GM18498 (cell line): ENCODE results near the gene B4GALT5.

ENCODE experiments used
- ATAC-seq: cut with Tn5 transposase; IDR thresholded peaks from one replicate; pipeline ENCODE4 v1.9.1; 2021; ENCODE audit warnings: mild to moderate bottlenecking, moderate library complexity; ENCODE audit not compliant: unreplicated experiment

The B4GALT5 gene

GRCh38 chr20:49660912-49661311 is 52.8 kb downstream of the B4GALT5 start:
- no peak for ATAC-seq

DNA sequence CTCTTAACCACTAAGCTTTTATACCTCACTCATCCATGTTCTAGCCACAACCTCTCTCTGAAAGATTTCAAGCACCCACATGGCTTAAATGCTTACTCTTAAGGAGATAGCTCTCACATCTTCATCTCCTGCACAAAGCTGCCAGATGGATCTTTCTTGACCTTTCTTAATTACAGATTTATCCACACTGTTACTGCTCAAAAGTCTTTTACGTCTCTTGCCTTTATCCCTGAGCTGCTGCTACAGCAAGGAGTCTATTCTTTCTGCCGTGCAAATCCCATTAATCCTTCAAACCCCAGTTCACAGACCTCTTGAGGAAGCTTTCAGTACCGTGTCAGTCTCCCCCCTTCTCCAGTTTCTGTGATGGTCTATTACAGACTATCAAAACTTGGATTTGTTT is 54.6 kb downstream of the B4GALT5 start:
- no peak for ATAC-seq

- ATAC-seq, result no peak
These were observed 55.2 kb downstream of the B4GALT5 start for GRCh38 chr20:49658508-49658907.

DNA sequence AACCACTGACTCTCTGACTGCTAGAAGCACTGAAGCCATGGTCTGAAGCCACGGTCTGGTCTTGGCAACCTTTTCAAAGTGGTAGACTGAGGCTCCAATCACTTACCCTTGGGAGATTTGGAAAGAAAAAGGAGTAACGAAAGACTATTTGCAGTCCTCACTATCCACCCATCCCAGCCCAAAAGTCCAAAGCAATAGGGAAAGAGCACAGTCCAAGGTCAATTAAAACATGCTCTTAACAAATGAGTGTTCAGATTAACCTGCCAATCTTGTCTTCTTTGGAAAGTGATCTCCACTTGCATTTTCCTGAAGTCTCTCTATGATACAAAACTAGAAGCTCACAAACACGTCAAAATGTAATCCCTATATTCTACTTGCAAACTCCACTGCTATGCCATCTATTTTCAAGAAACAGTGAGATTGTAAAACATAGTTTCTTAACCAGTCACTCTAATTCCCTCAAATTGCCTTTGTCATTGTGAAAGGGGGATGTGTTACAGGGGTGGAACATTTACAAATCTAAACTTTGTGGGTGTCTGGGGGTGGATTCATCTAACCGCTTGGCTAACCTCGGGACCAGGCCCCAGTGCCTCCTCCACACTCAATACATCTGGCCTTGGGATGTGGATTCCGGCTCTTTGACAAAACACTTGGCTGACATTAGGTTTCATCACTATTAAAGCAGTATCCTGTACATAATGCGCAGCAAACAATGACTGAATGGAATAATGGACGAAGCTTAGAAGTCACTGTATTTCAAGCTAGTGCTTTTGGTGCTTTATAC is 56.4 kb downstream of the B4GALT5 start:
- no peak for ATAC-seq

GRCh38 chr20:49656304-49656703 is 57.4 kb downstream of the B4GALT5 start:
- ATAC-seq, result no peak

DNA sequence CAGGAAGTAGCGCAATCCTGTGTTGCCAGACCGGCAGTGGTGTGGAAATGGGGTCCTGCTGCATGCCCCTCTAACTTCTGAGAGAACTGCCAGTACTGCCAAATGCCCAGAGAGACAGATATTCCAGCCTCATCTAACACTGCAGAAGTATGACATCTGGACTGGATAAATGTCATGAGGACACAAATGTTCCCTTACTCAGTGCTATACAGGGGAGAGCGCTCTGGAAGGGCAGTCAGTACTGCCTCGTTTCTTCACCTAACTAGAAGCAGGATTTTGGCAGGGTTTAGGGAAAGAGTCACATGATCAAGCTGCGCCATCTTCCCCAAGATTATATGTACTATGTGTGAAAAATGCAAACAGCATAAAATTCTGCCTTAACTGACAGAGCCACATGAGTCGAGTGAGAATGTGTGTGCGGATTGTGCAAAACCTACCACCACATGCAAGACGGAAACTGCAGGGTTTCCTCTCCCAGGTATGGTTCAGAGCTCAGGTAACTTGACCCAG is 59.7 kb downstream of the B4GALT5 start:
- no peak for ATAC-seq

DNA sequence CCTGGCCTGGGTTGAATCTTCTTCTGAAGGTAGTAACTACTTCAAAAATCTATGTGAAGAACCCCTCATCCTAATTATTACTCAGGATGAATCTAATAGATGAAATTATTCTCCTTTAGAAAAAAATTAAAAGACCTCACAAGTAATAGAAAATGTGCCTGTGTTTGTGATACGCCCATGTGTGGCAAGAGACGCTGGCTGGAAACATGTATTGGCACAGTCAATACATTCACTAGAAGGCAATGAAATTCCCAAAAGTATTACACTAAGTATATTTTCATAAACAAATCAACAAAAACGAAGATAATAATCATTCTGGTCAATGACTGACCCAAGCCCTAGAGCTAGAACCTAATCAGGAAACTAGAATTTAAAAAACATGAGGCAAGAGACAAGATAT is 64.0 kb downstream of the B4GALT5 start:
- no peak for ATAC-seq

- ATAC-seq, result no peak
These were observed 66.1 kb downstream of the B4GALT5 start for GRCh38 chr20:49647550-49647949.

GRCh38 chr20:49646528-49646927 is 67.2 kb downstream of the B4GALT5 start:
- ATAC-seq, result no peak

DNA sequence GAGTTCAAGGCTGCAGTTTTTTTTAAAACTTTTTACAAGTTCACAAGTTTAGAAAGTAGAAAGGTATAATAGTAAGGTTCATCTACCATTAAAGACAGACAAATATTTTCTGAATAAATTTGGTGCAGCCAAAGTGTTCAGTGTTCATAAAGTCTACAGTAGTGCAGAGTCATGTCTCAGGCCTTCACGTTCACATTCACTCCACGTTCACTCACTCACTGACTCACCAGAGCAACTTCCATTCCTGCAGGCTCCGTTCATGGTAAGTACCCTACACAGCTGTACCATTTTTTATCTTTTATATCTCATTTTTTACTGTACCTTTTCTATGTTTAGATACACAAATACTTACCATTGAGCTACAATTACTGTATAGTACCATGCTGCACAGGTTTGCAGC is 67.6 kb downstream of the B4GALT5 start:
- ATAC-seq, result no peak

GRCh38 chr20:49644980-49645565 is 68.6 kb downstream of the B4GALT5 start:
- ATAC-seq, result no peak

GRCh38 chr20:49642816-49643215 is 70.9 kb downstream of the B4GALT5 start:
- ATAC-seq, result no peak

GRCh38 chr20:49641683-49642656 is 71.7 kb downstream of the B4GALT5 start:
- no peak for ATAC-seq

GRCh38 chr20:49637046-49637637 is 76.5 kb downstream of the B4GALT5 start:
- no peak for ATAC-seq

DNA sequence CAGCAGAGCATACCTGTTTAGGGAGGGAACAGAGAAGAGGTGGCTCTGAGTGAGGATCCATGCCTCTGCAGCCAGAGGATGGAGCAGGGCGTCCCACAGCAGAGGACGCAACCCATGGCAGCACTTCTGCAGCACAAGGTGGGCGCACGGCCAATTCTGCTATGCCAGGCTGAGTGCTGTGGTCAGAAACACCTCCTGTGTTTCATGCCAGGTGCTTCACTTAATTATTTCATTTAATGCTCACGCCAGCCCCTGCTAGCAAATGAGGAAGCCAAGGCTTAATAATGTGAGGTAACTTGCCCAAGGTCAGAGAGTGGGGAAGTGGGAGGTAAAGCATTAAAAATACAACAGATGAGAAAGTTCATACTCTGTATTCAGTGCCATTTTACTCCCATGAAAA is 77.2 kb downstream of the B4GALT5 start:
- no peak for ATAC-seq

- ATAC-seq, result no peak
These were observed 77.8 kb downstream of the B4GALT5 start for GRCh38 chr20:49635866-49636265.

- ATAC-seq, result no peak
These were observed 78.5 kb downstream of the B4GALT5 start for GRCh38 chr20:49635166-49635565.

- no peak for ATAC-seq
These were observed 79.6 kb downstream of the B4GALT5 start for GRCh38 chr20:49634116-49634515.

DNA sequence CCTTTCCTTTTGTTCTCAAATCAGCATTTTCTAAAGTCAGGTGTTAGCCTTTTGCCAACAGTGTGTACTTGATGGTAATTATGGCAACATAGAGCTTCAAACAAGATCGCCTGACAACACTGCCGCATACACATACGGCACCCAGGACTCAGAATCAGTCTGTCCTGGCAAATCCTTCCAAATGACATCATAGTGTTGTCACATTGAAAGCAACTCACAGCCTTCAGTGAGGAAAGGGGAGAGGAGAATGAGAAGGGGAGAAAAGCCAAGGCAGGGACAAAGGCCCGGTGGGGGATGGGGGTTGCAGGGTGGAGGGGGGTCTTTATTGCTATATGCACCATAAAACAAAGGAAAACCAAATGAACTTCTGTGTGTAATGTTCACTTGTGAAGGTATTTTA is 80.0 kb downstream of the B4GALT5 start:
- ATAC-seq, result no peak

- ATAC-seq, result no peak
These were observed 80.7 kb downstream of the B4GALT5 start for GRCh38 chr20:49633023-49633422.

DNA sequence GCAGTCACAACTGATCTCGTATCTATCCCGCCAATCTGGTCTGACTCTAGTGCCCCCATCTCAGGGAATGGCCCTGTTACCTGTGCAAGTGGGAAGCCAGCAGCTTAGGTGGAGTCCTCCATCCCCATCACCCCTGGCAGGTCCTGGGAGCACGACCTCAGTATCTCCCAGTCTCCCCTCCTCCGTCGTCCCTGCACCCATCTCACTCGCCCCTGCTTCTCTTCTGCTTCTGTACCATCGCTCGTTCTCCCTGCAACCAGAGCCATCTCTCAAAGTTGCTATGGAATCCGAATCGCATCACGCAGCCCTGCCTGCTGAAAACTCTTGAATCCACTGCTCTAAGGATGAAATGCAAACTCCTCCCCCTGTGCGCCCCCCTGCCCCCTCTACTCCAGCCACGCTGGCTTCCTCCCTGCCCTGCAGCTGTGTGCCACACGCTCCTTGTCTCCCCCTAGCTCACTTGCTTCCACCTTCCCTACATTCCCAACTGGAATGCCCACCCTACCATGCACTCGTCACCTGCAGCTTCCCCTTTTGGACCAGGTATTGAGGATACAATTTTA is 81.7 kb downstream of the B4GALT5 start:
- ATAC-seq, result no peak
